ENCODE data around the gene TAF15.

The TAF15 gene

DNA sequence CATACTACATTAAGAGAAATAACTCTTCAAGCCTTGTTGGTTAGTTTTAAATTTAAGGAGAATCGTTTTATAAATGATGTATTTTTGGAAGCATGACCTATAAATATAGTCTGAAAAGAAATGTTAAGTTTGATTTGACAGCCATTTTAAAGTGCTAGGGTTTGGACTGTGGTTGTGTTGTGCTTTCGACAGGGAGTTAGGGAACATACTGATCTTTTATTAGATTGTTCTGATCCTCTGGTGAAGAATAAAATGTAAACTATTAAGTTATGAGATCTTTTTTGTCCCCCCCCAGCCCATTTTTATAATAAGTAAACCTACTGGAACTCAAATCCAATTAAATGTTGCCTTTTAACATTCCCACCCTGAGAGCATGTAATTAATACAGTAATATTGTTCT, 12.0 kb downstream of the TAF15 start:
- DNase-seq = no peak

- no peak for DNase-seq
Measured at GRCh38 chr17:35825206-35825605, 15.9 kb downstream of the TAF15 start.

DNA sequence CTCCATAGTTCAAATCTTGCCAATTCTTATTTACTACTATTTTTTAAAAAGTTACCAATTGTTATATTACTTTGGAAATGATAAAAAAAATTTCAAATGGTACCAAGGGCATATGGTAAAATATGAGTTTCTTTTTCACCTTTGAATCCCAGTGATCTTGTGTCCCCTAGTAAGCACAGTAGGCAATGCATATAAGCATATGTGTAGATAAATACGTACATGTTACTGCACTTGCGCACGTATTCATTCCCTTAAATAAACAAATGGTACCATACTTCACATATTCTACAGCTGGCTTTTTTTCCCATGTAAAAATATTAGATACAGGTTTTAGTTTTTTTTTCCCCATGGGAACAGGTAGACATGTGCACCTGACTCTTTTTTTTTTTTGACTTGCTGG, 31.8 kb downstream of the TAF15 start:
- DNase-seq = no peak

GRCh38 chr17:35841505-35841904, 32.2 kb downstream of the TAF15 start:
- no peak for DNase-seq

DNA sequence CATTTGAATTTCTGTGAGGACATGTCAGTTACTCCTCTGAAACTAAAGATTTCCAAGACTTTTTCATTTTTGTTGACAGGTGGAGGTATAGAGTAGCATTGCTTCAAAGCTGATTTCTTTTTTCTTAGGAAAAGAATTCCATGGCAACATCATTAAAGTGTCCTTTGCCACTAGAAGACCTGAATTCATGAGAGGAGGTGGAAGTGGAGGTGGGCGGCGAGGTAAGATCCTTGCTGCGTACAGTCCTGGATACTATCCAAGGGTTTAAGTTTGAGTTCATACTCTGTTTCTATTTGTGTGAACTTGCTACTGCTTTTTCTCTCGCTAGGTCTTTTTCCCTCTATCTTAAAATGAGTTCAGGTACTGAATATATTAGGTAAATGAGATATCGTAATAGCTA, 33.0 kb downstream of the TAF15 start:
- DNase-seq = no peak

- no peak for DNase-seq
Measured at GRCh38 chr17:35843698-35844097, 34.4 kb downstream of the TAF15 start.

DNA sequence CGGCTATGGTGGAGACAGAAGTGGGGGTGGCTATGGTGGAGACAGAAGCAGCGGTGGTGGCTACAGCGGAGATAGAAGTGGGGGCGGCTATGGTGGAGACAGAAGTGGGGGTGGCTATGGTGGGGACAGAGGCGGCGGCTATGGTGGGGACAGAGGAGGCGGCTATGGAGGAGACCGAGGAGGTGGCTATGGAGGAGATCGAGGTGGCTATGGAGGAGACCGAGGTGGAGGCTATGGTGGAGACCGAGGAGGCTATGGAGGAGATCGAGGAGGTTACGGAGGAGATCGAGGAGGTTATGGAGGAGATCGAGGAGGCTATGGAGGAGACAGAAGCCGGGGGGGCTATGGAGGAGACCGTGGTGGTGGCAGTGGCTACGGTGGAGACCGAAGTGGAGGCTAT, 35.3 kb downstream of the TAF15 start:
- no peak for DNase-seq

DNA sequence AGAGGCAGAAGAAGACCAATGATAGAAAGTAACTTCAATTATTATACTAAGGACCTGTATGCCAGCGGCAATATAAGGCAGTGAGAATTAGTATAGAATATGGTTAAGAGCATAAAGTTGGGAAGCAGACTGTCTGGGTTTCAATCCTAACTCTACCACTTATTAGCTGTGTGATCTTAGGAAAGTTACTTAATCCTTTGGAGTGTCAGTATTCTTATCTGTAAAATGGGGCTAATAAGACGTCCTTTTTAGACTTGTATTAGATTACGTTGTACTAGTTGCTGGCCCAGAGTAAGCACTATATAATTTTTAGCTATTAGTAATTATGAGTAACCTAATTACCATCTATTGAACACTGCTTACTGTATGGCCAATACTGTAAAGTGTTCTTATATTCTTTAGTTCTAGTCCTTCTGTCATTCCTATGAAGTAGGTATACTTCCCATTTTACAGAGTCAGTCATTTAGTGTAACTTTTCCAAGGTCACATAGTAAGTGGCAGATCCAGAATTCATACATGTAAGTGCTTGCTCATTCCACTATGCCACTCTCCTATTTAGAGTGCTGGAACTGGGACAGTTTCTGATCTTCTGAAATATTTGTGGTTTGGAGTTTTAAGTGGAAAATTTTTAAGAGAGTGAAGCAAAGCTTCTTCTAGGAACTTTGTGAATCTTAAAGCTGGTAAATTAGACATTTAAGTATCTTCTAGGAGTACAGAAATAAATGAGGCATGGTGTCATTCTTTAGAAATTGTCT, 36.9 kb downstream of the TAF15 start:
- no peak for DNase-seq

GRCh38 chr17:35847006-35847405, 37.7 kb downstream of the TAF15 start:
- DNase-seq = no peak

DNA sequence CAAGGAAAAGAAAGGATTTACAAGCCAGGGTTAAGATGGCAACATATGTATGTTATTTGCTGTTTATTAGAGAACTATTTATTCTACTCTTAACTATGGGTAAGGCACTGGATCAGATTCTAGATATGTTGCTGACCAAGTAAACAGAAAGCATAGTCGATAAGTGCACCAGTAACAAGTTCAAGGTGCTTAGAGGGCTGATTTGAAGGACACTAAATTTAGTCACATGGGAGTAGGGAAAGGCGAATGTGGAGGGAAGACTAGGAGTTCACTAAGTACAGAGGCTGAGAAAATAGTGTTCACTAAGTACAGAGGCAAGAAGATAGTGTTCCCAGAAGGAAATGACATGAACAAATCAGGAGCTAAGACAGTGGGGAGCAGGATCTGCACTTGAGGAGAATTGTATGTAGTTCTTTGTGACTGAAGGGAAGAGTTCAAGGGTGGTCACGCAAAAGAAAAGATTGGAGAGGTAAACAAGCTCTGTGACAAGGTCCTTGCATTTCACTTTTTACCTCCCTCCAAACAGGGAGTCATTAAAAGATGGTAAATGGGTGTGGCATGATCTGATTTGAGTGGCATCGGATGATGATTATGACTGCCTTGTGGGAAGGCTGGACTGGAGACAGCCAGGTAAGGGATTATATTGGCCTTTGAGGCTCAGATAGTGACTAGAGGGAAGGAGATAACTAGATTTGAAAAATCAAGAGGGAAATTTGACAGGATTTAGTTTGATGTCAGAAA, 38.5 kb downstream of the TAF15 start:
- no peak for DNase-seq

- DNase-seq = peak; percentile 80
Measured at GRCh38 chr17:35849469-35850348, 40.4 kb downstream of the TAF15 start.

- DNase-seq = no peak
Measured at GRCh38 chr17:35855965-35856364, 46.7 kb downstream of the TAF15 start.

DNA sequence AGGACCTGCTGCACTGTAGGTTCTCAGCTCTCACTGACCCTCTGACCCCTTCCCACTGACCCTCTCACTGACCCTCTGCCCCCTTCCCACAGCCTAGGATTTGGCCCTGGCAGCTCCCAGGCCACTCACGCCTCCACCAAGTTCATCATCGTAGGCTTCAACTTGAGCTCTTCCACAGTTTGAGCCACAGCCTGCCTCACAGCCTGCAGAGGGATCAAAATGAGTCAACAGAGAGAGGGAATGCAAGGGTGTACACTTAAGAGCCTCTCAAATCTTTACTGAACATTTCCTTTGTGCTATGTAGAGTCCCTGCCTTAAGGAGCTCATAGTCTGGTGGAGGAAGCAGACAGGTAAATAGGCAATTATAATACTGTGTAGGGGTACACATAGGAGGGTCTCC, 47.3 kb downstream of the TAF15 start:
- DNase-seq = peak; percentile 65

GRCh38 chr17:35864853-35865252, 55.6 kb downstream of the TAF15 start:
- DNase-seq = no peak

DNA sequence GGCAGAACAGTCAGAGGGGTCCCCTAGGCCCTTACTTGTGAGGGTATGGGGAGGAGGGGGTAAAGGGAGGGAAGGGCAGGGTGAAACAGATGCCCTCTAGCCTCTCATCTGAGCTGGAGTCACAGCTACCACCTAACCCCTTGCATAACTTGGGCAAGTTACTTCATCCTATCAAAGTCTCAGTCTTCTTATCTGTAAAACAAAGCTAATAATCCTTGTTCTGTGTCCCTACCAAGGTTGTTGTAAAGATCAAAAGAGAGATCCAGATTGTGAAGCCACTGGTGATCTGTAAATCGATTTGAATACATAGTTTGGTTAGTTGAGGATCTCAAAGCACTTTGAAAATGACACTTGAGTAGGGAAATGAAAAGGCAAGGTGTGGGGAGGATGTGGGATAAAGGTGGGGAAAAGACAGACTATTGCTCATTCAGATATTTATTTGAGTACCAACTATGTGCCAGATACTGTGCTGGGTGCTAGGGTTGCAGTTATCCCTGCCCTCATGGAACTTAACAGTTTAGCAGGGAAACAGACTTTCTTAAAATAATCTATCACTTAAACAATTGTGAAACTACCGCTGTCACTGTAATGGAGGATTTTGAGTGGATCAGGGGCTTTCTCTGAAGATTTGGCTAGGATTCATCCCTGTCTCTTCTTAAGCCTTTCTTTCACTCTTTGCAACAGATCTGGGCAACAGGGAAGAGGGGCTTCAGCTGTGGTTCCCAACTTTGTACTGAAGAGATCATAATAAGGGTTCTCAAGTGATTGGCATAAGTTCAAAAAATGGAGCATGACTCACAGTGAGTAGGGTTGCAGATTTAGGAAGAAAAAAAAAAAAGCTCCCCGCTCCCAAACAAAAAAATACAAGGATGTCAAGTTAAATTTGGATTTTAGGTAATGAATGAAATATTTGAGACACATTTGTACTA, 56.4 kb downstream of the TAF15 start:
- peak; percentile 34 for DNase-seq

DNA sequence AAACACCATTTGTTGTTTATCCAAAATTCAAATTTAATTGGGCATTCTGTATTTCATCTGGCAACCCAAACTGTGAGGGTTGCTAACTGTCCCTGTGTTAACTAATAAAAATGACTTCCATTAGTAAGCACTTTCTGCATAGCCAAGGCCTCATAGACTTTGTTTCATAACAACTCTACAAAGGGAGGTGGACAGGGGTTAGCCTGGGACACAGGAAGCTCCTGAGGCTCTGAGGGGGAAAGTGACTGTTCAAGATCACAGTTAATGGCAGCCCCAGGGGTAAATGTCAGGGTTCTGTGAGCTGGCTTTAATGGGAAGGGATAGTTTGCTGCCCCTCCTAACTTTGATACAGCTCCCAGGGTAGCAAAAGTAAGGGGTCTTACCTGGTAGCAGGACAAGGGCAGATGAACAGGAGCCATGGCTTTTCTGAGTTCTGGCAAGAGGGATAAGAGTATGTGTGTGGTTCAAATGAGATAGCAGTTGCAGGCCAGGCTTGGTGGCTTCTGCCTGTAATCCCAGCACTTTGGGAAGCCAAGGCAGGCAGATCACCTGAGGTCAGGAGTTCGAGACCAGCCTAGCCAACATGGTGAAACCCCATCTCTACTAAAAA, 57.2 kb downstream of the TAF15 start:
- DNase-seq = no peak

DNA sequence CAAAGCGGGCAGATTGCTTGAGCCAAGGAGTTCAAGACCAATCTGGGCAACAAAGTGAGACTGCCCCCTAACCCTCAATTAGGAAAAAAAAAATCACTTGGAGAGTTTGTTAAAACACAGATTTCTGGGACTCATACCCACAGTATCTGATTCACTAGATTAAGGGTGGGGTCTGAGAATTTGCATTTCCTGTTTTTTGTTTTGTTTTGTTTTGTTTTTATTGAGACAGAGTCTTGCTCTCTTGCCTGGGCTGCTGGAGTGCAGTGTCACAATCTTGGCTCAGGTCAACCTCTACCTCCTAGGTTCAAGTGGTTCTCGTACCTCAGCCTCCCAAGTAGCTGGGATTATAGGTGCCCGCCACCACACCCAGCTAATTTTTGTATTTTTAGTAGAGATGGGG, 58.3 kb downstream of the TAF15 start:
- no peak for DNase-seq

- DNase-seq = no peak
Measured at GRCh38 chr17:35868737-35869136, 59.5 kb downstream of the TAF15 start, which contains the start of gene HEATR9. Gene HEATR9, minus strand, starts transcription at chr17:35868891. Its CDS starts 149 bp downstream, at chr17:35868742.

- DNase-seq = peak; percentile 52
Measured at GRCh38 chr17:35870906-35871819, 61.9 kb downstream of the TAF15 start.

DNA sequence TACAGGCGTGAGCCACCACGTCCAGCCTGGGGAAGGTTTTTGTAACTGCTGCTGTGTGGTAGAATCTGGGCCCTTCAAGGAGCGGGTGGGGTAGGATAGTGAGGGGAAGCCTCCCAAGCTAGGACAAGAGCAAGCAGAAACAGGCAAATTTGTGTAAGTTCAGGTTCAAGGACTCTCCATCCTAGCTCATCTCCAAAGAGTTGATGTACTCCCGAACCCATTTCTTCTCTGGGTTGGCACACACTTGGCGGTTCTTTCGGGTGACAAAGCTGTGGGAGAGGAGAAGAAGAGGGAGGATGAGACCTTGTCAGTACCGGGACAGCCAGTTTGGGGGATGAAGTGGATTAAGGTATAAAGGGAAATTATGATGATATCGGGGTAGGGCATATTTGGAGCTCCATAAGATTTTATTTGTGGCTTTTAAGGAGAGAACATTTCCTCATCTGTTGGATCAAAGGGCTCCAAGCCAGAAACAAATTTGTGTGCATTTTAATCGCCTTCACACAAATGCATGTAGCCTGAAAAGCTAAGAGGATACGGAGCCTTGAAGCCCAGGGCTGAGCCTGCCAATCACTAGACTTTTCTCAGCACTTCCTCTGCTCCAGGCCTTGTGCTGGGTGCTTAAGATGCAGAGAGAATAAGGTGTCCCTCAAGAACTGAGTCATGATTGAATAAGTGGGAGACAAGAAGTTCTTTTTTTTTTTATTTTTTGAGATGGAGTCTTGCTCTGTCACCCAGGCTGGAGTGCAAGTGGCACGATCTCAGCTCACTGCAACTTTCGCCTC, 63.1 kb downstream of the TAF15 start:
- no peak for DNase-seq

Data from activated CD4-positive, alpha-beta T cell treated with anti-CD3 and anti-CD28 coated beads, Interleukin-2, Interleukin-6, amounts not matched to agents 100 ng/mL and 50 ng/mL, durations not matched to agents 16 hours and 8 hours (primary cell).